NCI-H2227 treated with DMSO at 0.1 percent for 48 hours (cell line): ENCODE measurements around the gene PTPRU.
"Not testable (repeated sequence)": the region's sequence is repeated elsewhere in the genome, so short reads cannot be mapped to it uniquely, and the experiment has no call there.

ENCODE experiments used
- DNase-seq: peaks from one replicate; lab custom pipeline; 2025; lab: John Stamatoyannopoulos, UW

PTPRU gene

DNA sequence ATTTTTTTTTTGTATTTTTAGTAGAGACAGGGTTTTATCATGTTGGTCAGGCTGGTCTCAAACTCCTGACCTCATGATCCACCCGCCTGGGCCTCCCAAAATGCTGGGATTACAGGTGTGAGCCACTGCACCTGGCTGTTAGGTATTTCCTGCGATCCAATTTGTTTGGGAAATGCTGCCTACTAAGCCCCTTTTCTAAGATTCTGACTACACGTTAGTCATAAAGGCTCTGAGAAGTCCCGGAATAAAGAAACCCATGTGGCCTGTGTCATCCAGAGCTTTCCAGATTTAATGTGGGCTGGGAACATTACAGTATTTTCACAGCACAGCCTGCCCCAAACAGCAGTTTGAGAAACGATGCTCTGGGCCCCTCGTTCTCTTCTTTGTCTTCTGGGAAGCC, 14.1 kb upstream of the PTPRU start:
- not testable (repeated sequence) for DNase-seq

DNA sequence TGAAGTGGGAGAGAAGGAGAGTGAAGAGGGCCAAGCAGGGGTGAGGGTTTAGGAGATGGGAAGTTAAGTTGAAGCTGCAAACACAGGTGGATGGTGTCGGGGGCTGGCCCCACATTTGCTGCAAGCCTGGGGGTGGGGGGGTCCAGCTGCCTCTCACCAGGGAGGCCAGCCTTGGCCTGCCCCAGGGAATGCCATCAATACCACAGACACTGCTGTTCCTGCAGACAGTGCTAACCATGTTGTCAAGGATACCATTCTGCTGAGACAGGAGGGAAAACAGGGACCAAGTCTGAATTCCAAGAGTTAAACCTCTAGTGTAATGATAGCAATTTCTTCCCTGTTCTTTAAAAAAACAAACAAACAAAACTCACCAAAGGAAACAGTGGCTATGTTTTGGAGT, 13.6 kb upstream of the PTPRU start:
- DNase-seq, result no peak

DNA sequence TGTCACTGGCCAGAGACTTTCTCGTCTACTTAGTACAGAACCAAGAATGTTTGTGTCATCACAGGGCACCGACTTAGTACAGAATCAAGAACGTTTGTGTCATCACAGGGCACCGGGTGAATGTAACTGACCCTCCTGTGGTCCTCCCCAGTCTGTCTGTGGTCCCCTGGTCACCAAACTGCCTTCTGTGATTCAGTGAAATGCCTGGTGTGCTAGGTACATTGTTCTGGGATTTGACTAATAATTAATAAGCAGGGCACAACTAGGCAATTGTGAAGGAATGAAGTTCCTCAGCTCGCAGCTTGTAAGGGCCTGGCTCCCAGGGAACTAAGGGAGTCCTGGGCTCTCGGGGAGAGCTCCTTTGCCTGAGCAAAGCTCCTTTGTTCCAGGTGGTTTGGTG, 12.8 kb upstream of the PTPRU start:
- no peak for DNase-seq

- no peak for DNase-seq
Observed at GRCh38 chr1:29224356-29224837, 11.9 kb upstream of the PTPRU start.

DNA sequence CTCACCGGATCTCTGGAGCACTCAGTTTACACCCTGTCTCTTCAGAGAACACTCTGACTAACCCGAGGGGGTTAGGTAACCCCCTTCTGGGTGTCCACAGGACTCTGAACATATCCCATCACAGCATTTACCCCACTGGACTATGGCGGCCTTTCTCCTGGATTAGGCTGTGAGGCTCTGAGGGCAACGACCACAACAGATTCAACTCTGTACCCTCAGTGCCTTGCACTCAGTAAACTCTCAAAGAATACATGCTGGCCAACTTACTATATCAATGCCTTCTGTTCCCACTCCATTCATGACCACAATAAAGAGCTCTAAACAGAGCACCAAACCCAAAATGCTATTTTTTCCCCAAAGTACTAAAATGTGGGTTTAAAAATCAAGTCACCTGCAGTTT, 11.0 kb upstream of the PTPRU start:
- DNase-seq, result no peak

- DNase-seq, result no peak
Observed at GRCh38 chr1:29227511-29227910, 8.8 kb upstream of the PTPRU start.

- DNase-seq, result no peak
Observed at GRCh38 chr1:29230204-29230552, 6.1 kb upstream of the PTPRU start.

GRCh38 chr1:29230553-29231378, 5.6 kb upstream of the PTPRU start, which contains the start of gene MECR:
TSS of gene MECR (minus strand) at chr1:29230934. CDS start at chr1:29230906, 28 bp downstream.
- DNase-seq, result peak; percentile 93

DNA sequence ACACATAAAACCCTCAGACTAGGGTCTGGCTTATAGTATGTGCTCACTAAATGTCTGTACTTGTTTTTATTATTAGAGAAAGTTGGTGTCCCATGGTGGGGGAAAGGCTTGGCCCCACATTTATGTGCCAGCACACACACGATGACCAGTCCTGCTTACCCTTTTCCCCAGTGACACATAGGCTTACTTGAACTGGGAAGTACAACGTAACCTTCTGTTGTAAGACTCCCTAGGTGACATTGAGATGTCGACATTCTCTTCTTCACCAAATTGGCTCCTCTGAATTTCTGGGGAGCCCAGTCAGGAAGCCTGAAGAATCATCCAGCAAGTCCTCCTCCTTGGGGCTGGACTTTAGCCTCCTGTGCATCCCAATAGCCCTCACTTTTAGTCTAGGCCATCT, 3.9 kb upstream of the PTPRU start:
- DNase-seq, result no peak

- DNase-seq, result no peak
Observed at GRCh38 chr1:29233693-29234092, 2.6 kb upstream of the PTPRU start.

GRCh38 chr1:29234471-29234870, 1.9 kb upstream of the PTPRU start:
- DNase-seq, result no peak

DNA sequence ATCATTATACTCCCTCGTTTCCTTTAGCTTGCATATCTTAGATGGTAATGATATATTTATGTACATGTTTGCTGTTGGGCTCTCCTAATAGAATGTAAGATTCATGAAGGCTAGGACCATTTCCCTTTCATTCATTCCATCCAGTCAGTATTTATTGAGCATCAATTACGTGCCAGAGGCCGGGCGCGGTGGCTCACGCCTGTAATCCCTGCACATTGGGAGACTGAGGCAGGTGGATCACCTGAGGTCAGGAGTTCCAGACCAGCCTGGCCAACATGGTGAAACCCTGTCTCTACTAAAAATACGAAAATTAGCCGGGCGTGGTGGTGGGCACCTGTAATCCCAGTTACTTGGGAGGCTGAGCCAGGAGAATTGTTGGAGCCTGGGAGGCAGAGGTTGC, 1.4 kb upstream of the PTPRU start:
- DNase-seq, result not testable (repeated sequence)

DNA sequence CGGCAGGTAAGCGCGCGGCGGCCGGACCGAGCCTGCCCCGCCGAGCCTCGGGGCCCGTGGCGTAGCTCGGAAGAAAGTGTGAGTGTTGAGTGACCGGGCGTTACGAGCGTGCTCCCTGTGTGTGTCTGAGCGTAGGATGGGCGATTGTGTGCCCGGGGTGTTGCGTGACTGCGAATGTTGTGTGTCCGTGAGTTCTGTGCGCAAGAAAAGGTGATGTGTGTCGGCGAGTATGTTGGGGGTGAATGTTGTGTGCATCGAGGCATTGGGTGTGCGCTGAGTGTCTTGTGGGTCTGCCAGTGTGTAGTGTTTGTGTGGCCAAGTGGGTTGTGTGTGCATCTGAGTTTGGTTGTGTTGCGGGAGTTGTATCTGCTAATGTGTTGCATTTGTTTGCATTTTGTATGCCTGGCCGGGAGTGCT, 398 bp downstream of the PTPRU start:
- DNase-seq, result no peak

- no peak for DNase-seq
Observed at GRCh38 chr1:29237129-29237821, 953 bp downstream of the PTPRU start.

GRCh38 chr1:29237852-29238619, 1.7 kb downstream of the PTPRU start:
- no peak for DNase-seq

- no peak for DNase-seq
Observed at GRCh38 chr1:29238620-29239002, 2.3 kb downstream of the PTPRU start.

GRCh38 chr1:29239142-29239541, 2.8 kb downstream of the PTPRU start:
- no peak for DNase-seq

DNA sequence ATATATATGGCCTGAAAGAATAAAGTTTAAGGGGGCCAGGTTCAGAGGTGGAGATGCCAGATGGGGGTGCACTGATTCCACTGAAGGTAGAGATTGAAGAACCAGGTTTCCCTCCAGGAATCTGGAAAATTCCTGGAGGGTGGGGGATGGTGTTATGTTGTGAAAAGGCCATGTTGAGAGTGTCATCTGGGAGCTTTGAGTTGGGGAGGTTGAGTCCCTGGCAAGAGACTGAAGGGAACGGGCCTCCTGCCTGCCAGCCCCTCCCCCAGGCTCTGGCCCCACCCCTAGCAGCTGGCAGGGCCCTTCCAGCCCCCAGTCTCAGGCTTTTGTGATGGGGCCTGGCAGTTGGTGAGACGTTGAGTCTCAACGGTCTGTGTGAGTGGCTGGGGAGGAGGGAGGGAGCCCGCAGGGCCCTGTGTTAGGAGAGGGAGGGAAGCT, 4.1 kb downstream of the PTPRU start:
- DNase-seq, result no peak

- no peak for DNase-seq
Observed at GRCh38 chr1:29240986-29241385, 4.7 kb downstream of the PTPRU start.

DNA sequence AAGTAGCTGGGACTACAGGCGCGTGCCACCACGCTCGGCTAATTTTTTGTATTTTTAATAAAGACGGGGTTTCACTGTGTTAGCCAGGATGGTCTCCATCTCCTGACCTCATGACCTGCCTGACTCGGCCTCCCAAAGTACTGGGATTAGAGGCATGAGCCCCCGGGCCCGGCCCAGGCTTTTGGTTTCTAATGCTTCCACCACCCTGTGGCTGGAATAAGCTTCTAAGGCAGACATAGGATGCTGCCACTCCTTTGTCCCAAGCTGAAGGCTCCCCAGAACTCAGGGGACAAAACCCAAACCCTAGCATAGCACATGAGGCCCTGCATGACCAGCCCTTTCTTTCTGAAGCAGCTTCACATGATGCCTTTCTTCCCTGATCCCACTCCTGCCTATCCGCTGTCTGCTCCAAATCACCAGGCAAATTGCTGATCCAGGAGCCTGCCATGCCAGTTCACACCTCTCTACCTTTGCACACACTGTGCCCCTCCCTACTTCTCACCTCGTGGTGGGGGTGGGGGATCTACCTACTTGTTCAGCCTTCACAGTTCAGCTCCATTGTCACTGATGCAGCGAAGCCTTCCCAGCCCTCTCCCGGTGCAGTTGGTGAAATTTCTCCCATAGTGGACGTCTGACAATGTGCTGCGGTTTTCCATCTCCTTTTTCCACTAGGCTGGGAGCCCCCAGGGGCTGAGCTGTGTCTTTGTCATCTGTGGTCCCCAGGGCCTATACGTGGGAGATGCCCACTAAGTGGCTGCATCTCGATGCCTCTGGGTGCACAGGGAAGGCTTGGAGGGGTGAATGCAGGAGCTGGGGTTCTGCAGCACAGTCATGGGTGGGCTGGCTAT, 6.9 kb downstream of the PTPRU start:
- DNase-seq, result no peak

DNA sequence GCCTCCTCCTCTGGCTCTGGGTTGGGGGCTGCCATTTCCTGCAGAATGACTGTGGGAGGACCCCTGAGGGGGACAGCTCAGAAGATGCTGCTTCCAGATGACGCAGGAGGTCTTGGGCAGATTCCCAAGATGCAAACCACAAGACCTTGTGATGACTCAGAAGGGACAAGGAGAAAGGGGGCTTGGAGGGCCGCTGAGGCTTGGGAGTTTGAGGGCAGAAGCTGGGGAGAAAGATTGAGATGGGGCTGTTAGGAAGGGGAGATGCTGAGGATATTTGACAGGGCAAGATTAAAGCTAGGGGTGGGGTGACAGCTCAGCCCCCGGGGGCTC, 7.5 kb downstream of the PTPRU start:
- DNase-seq, result no peak

- no peak for DNase-seq
Observed at GRCh38 chr1:29245261-29245660, 8.9 kb downstream of the PTPRU start.
